Measurements from ENCODE around the gene KL. TPM values are rescaled to one million over a fixed set of nuclear protein-coding genes. Genes with fewer than 3 reads are reported as not detected.

KL gene
- total RNA-seq, 1 donor from 2014 or later, result 1.2 TPM

DNA sequence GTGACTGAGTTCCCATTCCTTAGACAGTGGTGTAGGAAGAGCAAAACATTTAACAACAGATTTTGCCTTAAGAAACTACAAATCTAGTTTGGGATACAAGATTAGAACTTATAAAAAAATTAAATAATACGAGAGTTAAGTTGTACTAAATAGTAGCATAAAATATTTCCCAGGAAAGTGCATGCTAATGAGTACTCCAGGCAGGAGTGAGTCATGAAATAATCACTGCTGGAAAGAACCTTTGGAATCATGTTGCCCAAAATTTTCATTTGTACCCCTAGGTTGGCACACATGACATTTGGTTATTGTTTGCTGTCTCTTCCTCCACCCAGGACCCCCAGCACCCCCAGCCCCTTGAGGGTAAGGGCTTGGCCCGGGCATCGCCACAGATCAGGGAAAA, 26.3 kb upstream of the KL start:
- intact Hi-C loops (cut with micrococcal nuclease), result no loop called here
- H3K27me3 ChIP-seq (ENCODE audit: low read depth), result no peaks in the 10 kb centered on the region
- no peak overlapping the region for H3K27ac ChIP-seq (replicated peaks)
- TF ChIP-seq, protein P1, sequence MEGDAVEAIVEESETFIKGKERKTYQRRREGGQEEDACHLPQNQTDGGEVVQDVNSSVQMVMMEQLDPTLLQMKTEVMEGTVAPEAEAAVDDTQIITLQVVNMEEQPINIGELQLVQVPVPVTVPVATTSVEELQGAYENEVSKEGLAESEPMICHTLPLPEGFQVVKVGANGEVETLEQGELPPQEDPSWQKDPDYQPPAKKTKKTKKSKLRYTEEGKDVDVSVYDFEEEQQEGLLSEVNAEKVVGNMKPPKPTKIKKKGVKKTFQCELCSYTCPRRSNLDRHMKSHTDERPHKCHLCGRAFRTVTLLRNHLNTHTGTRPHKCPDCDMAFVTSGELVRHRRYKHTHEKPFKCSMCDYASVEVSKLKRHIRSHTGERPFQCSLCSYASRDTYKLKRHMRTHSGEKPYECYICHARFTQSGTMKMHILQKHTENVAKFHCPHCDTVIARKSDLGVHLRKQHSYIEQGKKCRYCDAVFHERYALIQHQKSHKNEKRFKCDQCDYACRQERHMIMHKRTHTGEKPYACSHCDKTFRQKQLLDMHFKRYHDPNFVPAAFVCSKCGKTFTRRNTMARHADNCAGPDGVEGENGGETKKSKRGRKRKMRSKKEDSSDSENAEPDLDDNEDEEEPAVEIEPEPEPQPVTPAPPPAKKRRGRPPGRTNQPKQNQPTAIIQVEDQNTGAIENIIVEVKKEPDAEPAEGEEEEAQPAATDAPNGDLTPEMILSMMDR (IDR thresholded peaks at IDR 0.05; ENCODE audit: borderline replicate concordance), result no peak
- peaks cover 6% of the 10 kb centered on the region for H3K4me1 ChIP-seq
- no peaks in the 10 kb centered on the region for H3K36me3 ChIP-seq
- DNase-seq, result no peak
- peaks cover 5% of the 10 kb centered on the region for H3K9me3 ChIP-seq (replicated peaks)
- H3K4me3 ChIP-seq, result no peak overlapping the region

DNA sequence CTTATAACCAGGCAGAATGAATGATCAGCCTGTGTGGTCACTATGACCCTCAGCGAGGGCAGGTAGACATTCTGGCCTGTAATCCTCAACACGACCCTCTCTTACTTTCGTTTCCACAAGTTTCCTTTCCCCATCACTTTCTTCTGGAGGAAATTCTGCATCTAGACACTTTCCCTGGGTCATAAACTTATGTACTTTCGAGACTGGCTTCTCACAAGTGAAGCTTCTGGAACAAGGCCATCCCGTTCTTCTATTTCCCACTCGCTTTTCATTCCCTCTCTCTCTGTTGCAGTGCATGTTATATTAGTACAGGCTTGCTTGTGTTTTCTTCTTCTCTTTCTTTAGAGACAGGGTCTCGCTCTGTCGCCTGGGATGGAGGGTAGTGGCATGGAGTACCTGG, 23.1 kb upstream of the KL start:
- Histone ChIP-seq H3K4me1 (peaks cover 5% of the 10 kb centered on the region), H3K4me3 (no peak overlapping the region), H3K27ac (replicated peaks) (no peak overlapping the region), H3K27me3 (ENCODE audit: low read depth) (no peaks in the 10 kb centered on the region), H3K36me3 (no peaks in the 10 kb centered on the region), H3K9me3 (replicated peaks) (no peaks in the 10 kb centered on the region)
- intact Hi-C loops (cut with micrococcal nuclease), result no loop called here
- TF ChIP-seq, protein P1 (IDR thresholded peaks at IDR 0.05; ENCODE audit: borderline replicate concordance), result no peak
- DNase-seq, result no peak

DNA sequence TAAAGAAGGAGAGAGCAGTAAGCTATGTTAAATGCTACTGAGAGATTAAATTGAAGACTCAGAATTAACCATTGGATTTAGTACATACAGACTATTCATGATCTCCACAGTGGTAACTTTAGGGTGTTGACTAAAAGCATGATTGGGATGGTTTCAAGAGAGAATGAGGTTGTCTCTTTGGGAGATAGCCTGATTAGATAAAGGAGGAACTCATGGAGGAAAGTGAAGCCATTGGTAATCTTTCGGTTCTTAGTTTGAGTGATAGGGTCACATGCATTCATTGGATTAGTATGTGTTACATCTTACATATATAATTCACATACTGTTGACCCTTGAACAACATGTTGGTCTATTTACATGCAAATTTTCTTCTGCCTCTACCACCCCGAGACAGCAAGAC, 18.8 kb upstream of the KL start:
- intact Hi-C loops (cut with micrococcal nuclease), result no loop called here
- H3K4me1 ChIP-seq, result no peaks in the 10 kb centered on the region

DNA sequence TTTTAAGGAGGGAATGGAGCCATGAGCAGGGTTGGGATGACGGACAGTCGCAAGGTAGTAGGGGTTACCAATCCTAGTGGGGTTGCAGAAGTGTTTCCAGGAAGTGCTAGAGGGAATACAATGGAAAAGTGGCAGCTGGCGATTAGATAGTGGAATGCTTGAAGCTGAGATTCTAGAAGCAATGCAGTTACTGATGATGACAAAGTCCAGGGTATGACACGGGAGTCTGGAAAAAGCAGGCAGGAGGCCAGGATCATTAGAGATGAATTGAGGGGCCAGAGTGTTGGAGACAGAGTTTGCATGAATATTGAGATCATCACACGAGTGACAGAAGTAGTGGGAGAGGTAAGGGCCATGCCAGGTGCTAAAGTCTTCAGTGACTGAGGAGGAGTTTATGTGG, 17.3 kb upstream of the KL start:
- Histone ChIP-seq H3K27ac (replicated peaks) (no peak overlapping the region), H3K27me3 (ENCODE audit: low read depth) (no peaks in the 10 kb centered on the region), H3K36me3 (no peaks in the 10 kb centered on the region), H3K4me1 (peaks cover 6% of the 10 kb centered on the region), H3K4me3 (no peak overlapping the region), H3K9me3 (replicated peaks) (no peaks in the 10 kb centered on the region)
- TF ChIP-seq, protein P1 (IDR thresholded peaks at IDR 0.05; ENCODE audit: borderline replicate concordance), result no peak
- DNase-seq, result no peak
- intact Hi-C loops (cut with micrococcal nuclease), result no loop called here

More for the DNA sequence above, 18.8 kb upstream of the KL start:
- Histone ChIP-seq H3K4me3 (no peak overlapping the region), H3K27me3 (ENCODE audit: low read depth) (no peaks in the 10 kb centered on the region), H3K36me3 (no peaks in the 10 kb centered on the region), H3K27ac (replicated peaks) (no peak overlapping the region), H3K9me3 (replicated peaks) (no peaks in the 10 kb centered on the region)
- no peak for DNase-seq
- TF ChIP-seq, protein P1 (IDR thresholded peaks at IDR 0.05; ENCODE audit: borderline replicate concordance), result no peak

DNA sequence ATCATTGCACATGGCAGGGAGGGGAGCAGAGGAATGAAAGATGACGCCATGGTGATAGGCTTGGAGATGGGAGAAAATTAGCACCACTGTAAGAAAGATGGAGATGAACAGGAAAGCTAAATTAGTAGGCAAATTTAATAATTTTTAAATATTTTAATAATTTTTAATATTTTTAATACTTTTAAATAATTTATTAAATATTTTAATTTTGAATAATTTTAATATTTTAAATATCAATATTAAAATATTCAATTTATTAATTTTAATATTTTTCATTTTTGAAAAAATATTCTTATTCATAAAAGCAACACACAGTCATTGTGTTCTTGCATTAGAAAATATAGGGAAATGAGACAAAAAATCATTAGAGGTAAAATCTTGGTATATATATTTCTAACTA, 15.9 kb upstream of the KL start:
- H3K4me1 ChIP-seq, result peaks cover 20% of the 10 kb centered on the region
- no peak for DNase-seq

More for the DNA sequence above, 15.9 kb upstream of the KL start:
- intact Hi-C loops (cut with micrococcal nuclease), result no loop called here
- Histone ChIP-seq H3K27me3 (ENCODE audit: low read depth) (no peaks in the 10 kb centered on the region), H3K36me3 (no peaks in the 10 kb centered on the region), H3K4me3 (no peak overlapping the region), H3K9me3 (replicated peaks) (no peaks in the 10 kb centered on the region), H3K27ac (replicated peaks) (no peak overlapping the region)
- TF ChIP-seq, protein P1 (IDR thresholded peaks at IDR 0.05; ENCODE audit: borderline replicate concordance), result no peak
